Measurements from ENCODE around the gene DOK6.

GRCh38 chr18:69865776-69866175 lies 465.1 kb downstream of the DOK6 start:
- TF ChIP-seq CTCF (conservative IDR thresholded peaks at IDR 0.05) (no peak), EZH2 (IDR thresholded peaks at IDR 0.05; ENCODE audit: low read depth) (no peak)

Measured in PC-9 (cell line).